Keratinocyte (primary cell): ENCODE measurements around the gene KHDC4. TPM values are rescaled to one million over a fixed set of nuclear protein-coding genes. Genes with fewer than 3 reads are reported as not detected.

Experiments used
- DNase-seq: peaks from one replicate; pipeline ENCODE4 v3.0.0-alpha.2; 2011; ENCODE audit warnings: low read depth, missing footprints, low spot score
- FAIRE-seq: peaks from 2 replicates; lab custom pipeline; 2011; peaks lifted over from hg19 to GRCh38; lab: Jason Lieb, UNC
- H2AFZ ChIP-seq: 2 replicates; pipeline ENCODE4 v1.6.0; 2012; ENCODE audit warnings: low read length, control low read depth, inconsistent platforms; ENCODE audit not compliant: control insufficient read depth
- H3K27ac ChIP-seq: 2 replicates; pipeline ENCODE4 v1.5.1; 2011; ENCODE audit warnings: low read length; ENCODE audit not compliant: control insufficient read depth, insufficient read depth
- H3K27me3 ChIP-seq: 3 replicates; pipeline ENCODE4 v1.6.0; 2011; ENCODE audit warnings: low read length; ENCODE audit not compliant: control insufficient read depth, insufficient read depth; ENCODE audit errors: extremely low read depth
- H3K36me3 ChIP-seq, 2 experiments: 2 replicates in 1 of 2; 3 replicates in 1 of 2; pipeline ENCODE4 v1.5.1; 2011; ENCODE audit warnings: low read length in 2 of 2, mild to moderate bottlenecking in 1 of 2; ENCODE audit not compliant: control insufficient read depth in 2 of 2, insufficient read depth in 2 of 2; ENCODE audit errors: extremely low read depth in 1 of 2
- H3K4me1 ChIP-seq: 3 replicates; pipeline ENCODE4 v1.5.1; 2011; ENCODE audit warnings: low read length; ENCODE audit not compliant: control insufficient read depth, insufficient read depth; ENCODE audit errors: extremely low read depth
- H3K4me2 ChIP-seq: 3 replicates; pipeline ENCODE4 v1.6.0; 2011; ENCODE audit warnings: low read depth, low read length; ENCODE audit not compliant: control insufficient read depth, insufficient read depth; ENCODE audit errors: extremely low read depth
- H3K4me3 ChIP-seq, 3 experiments: fragments of 200-600 bp in 1 of 3; sonication (generic) in 1 of 3; 2 replicates in 2 of 3; 3 replicates in 1 of 3; pipeline ENCODE4 v1.5.1; 2011 to 2016; ENCODE audit warnings: low read length in 3 of 3, mild to moderate bottlenecking in 3 of 3, control low read depth in 2 of 3, inconsistent platforms in 1 of 3, low read depth in 1 of 3, mixed read lengths in 1 of 3, mixed run types in 1 of 3, moderate library complexity in 1 of 3; ENCODE audit not compliant: control insufficient read depth in 2 of 3, insufficient read depth in 2 of 3; ENCODE audit errors: extremely low read depth in 1 of 3
- H3K79me2 ChIP-seq: 2 replicates; pipeline ENCODE4 v1.6.0; 2012; ENCODE audit warnings: low read length; ENCODE audit not compliant: control insufficient read depth, insufficient read depth
- H3K9ac ChIP-seq: 3 replicates; pipeline ENCODE4 v1.6.0; 2011; ENCODE audit warnings: low read length; ENCODE audit not compliant: control insufficient read depth, insufficient read depth; ENCODE audit errors: extremely low read depth
- H3K9me1 ChIP-seq: 3 replicates; pipeline ENCODE4 v1.6.0; 2011; ENCODE audit warnings: low read length; ENCODE audit not compliant: control insufficient read depth, insufficient read depth; ENCODE audit errors: extremely low read depth
- H3K9me3 ChIP-seq: 2 replicates; pipeline ENCODE4 v1.5.1; 2012; ENCODE audit warnings: low read depth, low read length; ENCODE audit not compliant: control insufficient read depth
- H4K20me1 ChIP-seq: 3 replicates; pipeline ENCODE4 v1.6.0; 2011; ENCODE audit warnings: low read length; ENCODE audit not compliant: control insufficient read depth, insufficient read depth; ENCODE audit errors: extremely low read depth
- EZH2 ChIP-seq: IDR thresholded peaks from one replicate; pipeline ENCODE4 v1.6.1; 2012; ENCODE audit warnings: inconsistent platforms, mild to moderate bottlenecking, low read length, moderate library complexity
- dilution Hi-C: fragments of 300-500 bp; cut with MboI; formaldehyde crosslinking; loops from one replicate; pipeline ENCODE4 v1.7.0; 2020; ENCODE audit warnings: low sequenced_read_pairs; ENCODE audit not compliant: extremely low pct_ligation_motif_present
- polyA plus RNA-seq, 5 experiments: library from polyadenylated mRNA; depleted of rRNA in 3 of 5; stranded (reverse) in 3 of 5; stranded (forward) in 1 of 5; unstranded in 1 of 5; fragments of >200 nt; gene quantifications; 1 replicate in 1 of 5; 2 replicates in 3 of 5; 3 replicates in 1 of 5; pipeline versions ENCODE4 v1.2.1 to v1.2.3, GENCODE V29; 2011 to 2012; ENCODE audit warnings: missing spikeins in 2 of 5, low read depth in 1 of 5, low replicate concordance in 1 of 5
- TF ChIP-seq, protein P1 (sequence below), 3 experiments: IDR thresholded peaks in 1 of 3; conservative IDR thresholded peaks in 1 of 3; optimal IDR thresholded peaks in 1 of 3; 2 replicates in 2 of 3; 3 replicates in 1 of 3; pipeline versions ENCODE3 to v1.5.1; 2011; ENCODE audit warnings: low read length in 3 of 3, mild to moderate bottlenecking in 3 of 3, moderate library complexity in 2 of 3, control low read depth in 1 of 3, inconsistent platforms in 1 of 3; ENCODE audit not compliant: insufficient read depth in 2 of 3; ENCODE audit errors: extremely low read depth in 1 of 3

The KHDC4 gene
- polyA plus RNA-seq, 1 donor (not counting 4 experiments of a cell fraction or from before 2014, with no cell fraction given), result 51.3 TPM

DNA sequence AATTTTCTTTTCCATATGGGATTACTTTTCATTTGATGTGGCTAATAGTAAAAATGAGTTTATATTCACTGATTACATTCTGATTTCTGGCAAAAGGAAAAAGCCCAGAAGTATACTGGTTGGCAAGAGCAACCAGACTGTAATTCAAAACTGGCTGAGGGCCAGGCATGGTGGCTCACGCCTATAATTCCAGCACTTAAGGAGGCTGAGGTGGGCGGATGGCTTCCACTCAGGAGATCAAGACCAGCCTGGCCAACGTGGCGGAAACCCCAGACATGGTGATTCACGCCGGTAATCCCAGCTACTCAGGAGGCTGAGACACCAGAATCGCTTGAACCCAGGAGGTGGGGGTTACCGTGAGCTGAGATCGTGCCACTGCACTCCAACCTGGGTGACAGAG lies 60.4 kb downstream of the KHDC4 start:
- no peak overlapping the region for H3K9ac ChIP-seq

DNA sequence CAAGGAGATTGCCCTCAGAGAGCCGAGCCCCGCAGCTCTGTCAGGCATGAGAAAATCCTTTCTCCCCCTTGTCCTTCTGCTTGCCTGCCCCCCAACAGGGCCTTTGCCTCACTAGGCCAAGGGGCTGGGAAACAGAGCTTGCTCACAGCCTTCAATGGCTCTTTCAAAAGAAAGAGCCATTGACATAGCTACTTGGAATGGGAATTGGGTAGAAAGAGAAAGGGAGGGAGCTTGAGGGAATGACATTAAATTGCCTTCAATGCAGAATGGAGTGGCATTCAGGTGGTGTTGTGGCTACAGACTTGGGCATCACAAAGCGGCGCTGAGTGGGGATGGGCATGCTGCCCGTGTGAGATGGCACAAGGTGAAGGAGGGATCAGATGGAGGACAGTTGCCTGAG lies 61.7 kb downstream of the KHDC4 start:
- H3K9me1 ChIP-seq, result no peaks in the 10 kb centered on the region
- H3K27me3 ChIP-seq, result peaks cover 3% of the 10 kb centered on the region
- dilution Hi-C loops, result no loop called here
- no peak overlapping the region for H3K9ac ChIP-seq
- no peak overlapping the region for H3K27ac ChIP-seq
- DNase-seq (no peak), FAIRE-seq (no peak)
- TF ChIP-seq, protein P1, sequence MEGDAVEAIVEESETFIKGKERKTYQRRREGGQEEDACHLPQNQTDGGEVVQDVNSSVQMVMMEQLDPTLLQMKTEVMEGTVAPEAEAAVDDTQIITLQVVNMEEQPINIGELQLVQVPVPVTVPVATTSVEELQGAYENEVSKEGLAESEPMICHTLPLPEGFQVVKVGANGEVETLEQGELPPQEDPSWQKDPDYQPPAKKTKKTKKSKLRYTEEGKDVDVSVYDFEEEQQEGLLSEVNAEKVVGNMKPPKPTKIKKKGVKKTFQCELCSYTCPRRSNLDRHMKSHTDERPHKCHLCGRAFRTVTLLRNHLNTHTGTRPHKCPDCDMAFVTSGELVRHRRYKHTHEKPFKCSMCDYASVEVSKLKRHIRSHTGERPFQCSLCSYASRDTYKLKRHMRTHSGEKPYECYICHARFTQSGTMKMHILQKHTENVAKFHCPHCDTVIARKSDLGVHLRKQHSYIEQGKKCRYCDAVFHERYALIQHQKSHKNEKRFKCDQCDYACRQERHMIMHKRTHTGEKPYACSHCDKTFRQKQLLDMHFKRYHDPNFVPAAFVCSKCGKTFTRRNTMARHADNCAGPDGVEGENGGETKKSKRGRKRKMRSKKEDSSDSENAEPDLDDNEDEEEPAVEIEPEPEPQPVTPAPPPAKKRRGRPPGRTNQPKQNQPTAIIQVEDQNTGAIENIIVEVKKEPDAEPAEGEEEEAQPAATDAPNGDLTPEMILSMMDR (optimal IDR thresholded peaks at IDR 0.05 in 1 of 3, IDR thresholded peaks at IDR 0.05 in 1 of 3, conservative IDR thresholded peaks at IDR 0.05 in 1 of 3; ENCODE audit: extremely low read depth in 1 of 3, insufficient read depth in 2 of 3, low read length in 3 of 3), result no peak
- no peak for TF ChIP-seq EZH2
- H3K9me3 ChIP-seq, result no peaks in the 10 kb centered on the region
- H2AFZ ChIP-seq, result no peak overlapping the region
- H3K36me3 ChIP-seq, result no peaks in the 10 kb centered on the region
- H3K4me3 ChIP-seq, result no peak overlapping the region
- H3K79me2 ChIP-seq, result no peaks in the 10 kb centered on the region
- no peak overlapping the region for H3K4me2 ChIP-seq
- H4K20me1 ChIP-seq, result no peaks in the 10 kb centered on the region
- H3K4me1 ChIP-seq, result no peaks in the 10 kb centered on the region

More for the DNA sequence above, 60.4 kb downstream of the KHDC4 start:
- Histone ChIP-seq H3K36me3 (no peaks in the 10 kb centered on the region), H3K9me1 (no peaks in the 10 kb centered on the region), H3K27ac (no peak overlapping the region), H4K20me1 (no peaks in the 10 kb centered on the region), H3K27me3 (peaks cover 3% of the 10 kb centered on the region), H3K4me3 (no peak overlapping the region), H3K79me2 (no peaks in the 10 kb centered on the region), H3K9me3 (no peaks in the 10 kb centered on the region), H2AFZ (no peak overlapping the region), H3K4me2 (no peak overlapping the region), H3K4me1 (no peaks in the 10 kb centered on the region)
- dilution Hi-C loops, result no loop called here
- no peak for TF ChIP-seq EZH2
- TF ChIP-seq, protein P1 (optimal IDR thresholded peaks at IDR 0.05 in 1 of 3, IDR thresholded peaks at IDR 0.05 in 1 of 3, conservative IDR thresholded peaks at IDR 0.05 in 1 of 3; ENCODE audit: extremely low read depth in 1 of 3, insufficient read depth in 2 of 3, low read length in 3 of 3), result no peak
- FAIRE-seq (no peak), DNase-seq (no peak)
